ENCODE results near the gene COL4A5.
"Not testable (repeated sequence)": the region's sequence is repeated elsewhere in the genome, so short reads cannot be mapped to it uniquely, and the experiment has no call there.

Gene COL4A5

GRCh38 chrX:108453841-108454240, 14.2 kb downstream of the COL4A5 start:
- no peak for DNase-seq (ENCODE audit: low read depth)
- no peak overlapping the region for H3K4me3 ChIP-seq (ENCODE audit: control insufficient read depth, low read depth, low read length)
- no peak for TF ChIP-seq CTCF (IDR thresholded peaks at IDR 0.05; ENCODE audit: control insufficient read depth, insufficient read depth, low read depth, low read length, missing control alignments)

- no peak overlapping the region for H3K4me3 ChIP-seq (ENCODE audit: control insufficient read depth, low read depth, low read length)
- no peak for TF ChIP-seq CTCF (IDR thresholded peaks at IDR 0.05; ENCODE audit: control insufficient read depth, insufficient read depth, low read depth, low read length, missing control alignments)
- no peak for DNase-seq (ENCODE audit: low read depth)
Observed at GRCh38 chrX:108456971-108457477, 17.4 kb downstream of the COL4A5 start.

GRCh38 chrX:108464604-108465003, 25.0 kb downstream of the COL4A5 start:
- no peak overlapping the region for H3K4me3 ChIP-seq (ENCODE audit: control insufficient read depth, low read depth, low read length)
- DNase-seq (ENCODE audit: low read depth), result no peak
- no peak for TF ChIP-seq CTCF (IDR thresholded peaks at IDR 0.05; ENCODE audit: control insufficient read depth, insufficient read depth, low read depth, low read length, missing control alignments)

- no peak overlapping the region for H3K4me3 ChIP-seq (ENCODE audit: control insufficient read depth, low read depth, low read length)
- DNase-seq (ENCODE audit: low read depth), result no peak
- no peak for TF ChIP-seq CTCF (IDR thresholded peaks at IDR 0.05; ENCODE audit: control insufficient read depth, insufficient read depth, low read depth, low read length, missing control alignments)
Observed at GRCh38 chrX:108468486-108468885, 28.8 kb downstream of the COL4A5 start.

- no peak overlapping the region for H3K4me3 ChIP-seq (ENCODE audit: control insufficient read depth, low read depth, low read length)
- DNase-seq (ENCODE audit: low read depth), result no peak
- no peak for TF ChIP-seq CTCF (IDR thresholded peaks at IDR 0.05; ENCODE audit: control insufficient read depth, insufficient read depth, low read depth, low read length, missing control alignments)
Observed at GRCh38 chrX:108473979-108474378, 34.3 kb downstream of the COL4A5 start.

GRCh38 chrX:108481528-108481927, 41.9 kb downstream of the COL4A5 start:
- H3K4me3 ChIP-seq (ENCODE audit: control insufficient read depth, low read depth, low read length); DNase-seq (ENCODE audit: low read depth): not testable (repeated sequence)

- TF ChIP-seq CTCF (IDR thresholded peaks at IDR 0.05; ENCODE audit: control insufficient read depth, insufficient read depth, low read depth, low read length, missing control alignments), result no peak
- no peak for DNase-seq (ENCODE audit: low read depth)
- no peak overlapping the region for H3K4me3 ChIP-seq (ENCODE audit: control insufficient read depth, low read depth, low read length)
Observed at GRCh38 chrX:108484251-108484650, 44.6 kb downstream of the COL4A5 start.
